ENCODE measurements around the gene PRR5L. TPM values are rescaled to one million over a fixed set of nuclear protein-coding genes. Genes with fewer than 3 reads are reported as not detected.

The PRR5L gene
- total RNA-seq, 4 donors from 2014 or later: 2.2 to 10.9 (median 3.5) TPM

DNA sequence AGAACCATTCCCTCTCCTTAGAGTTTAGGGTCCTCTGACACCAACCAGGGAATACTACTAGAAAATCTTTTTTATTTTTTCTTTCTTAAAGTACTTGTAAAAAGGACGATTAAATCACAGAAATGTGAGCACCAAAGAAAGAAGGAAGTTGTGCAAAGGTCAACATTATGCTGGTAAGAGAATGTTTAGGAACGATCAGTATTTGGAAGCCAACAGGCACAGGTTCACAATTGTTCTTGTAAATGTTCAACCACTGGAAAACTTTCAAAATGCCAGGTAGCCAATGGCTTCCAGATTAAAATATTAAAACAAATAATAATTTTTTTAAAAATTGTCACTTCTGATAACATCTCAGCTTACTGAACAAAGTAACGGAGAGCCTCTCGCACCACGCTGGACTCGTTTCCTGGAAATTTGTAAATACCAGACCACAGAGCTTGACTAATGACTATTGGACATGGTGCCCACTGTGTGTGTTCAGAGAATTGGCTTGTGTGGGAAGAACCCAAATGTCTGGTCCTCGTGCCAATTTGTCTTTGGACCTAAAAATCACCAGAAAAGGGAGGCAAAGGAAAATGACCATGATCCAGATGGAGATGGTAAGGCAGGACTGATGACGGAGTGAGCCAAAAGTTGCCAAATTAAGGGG, 27.6 kb upstream of the PRR5L start:
- Histone ChIP-seq H3K27ac (no peak overlapping the region), H3K4me3 (no peak overlapping the region), H3K4me1 (peaks cover 2% of the 10 kb centered on the region), H3K36me3 (peaks cover 39% of the 10 kb centered on the region), H3K9me3 (no peaks in the 10 kb centered on the region), H3K27me3 (no peaks in the 10 kb centered on the region)
- WGBS: 76% methylated on average over 8 of the region's 8 CpGs
- TF ChIP-seq POLR2AphosphoS5 (IDR thresholded peaks at IDR 0.05): no peak
- TF ChIP-seq POLR2A (IDR thresholded peaks at IDR 0.05): no peak
- no peak for TF ChIP-seq EP300 (IDR thresholded peaks at IDR 0.05)
- TF ChIP-seq, protein P1, sequence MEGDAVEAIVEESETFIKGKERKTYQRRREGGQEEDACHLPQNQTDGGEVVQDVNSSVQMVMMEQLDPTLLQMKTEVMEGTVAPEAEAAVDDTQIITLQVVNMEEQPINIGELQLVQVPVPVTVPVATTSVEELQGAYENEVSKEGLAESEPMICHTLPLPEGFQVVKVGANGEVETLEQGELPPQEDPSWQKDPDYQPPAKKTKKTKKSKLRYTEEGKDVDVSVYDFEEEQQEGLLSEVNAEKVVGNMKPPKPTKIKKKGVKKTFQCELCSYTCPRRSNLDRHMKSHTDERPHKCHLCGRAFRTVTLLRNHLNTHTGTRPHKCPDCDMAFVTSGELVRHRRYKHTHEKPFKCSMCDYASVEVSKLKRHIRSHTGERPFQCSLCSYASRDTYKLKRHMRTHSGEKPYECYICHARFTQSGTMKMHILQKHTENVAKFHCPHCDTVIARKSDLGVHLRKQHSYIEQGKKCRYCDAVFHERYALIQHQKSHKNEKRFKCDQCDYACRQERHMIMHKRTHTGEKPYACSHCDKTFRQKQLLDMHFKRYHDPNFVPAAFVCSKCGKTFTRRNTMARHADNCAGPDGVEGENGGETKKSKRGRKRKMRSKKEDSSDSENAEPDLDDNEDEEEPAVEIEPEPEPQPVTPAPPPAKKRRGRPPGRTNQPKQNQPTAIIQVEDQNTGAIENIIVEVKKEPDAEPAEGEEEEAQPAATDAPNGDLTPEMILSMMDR (IDR thresholded peaks at IDR 0.05): no peak
- no peak for DNase-seq (ENCODE audit: low spot score in 2 of 2)

DNA sequence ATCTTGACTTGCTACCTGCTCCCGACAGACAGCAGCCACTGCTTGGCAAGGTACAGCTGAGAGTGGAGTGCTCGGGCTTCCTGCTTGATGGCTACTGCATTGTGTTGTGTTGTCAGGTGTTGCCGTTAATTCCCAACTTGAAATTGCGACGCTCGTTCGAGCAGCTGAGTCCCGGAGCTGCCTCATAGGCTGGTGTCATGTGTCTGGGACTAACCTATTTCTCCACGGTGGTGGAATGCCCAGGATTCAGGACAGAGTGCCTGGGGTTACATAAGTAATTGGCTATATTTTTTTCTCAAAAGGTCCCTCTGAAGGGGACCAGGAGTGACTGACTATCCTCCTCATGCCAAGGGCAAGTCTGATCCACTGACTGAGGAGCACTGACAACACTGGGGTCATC, 25.4 kb upstream of the PRR5L start:
- no peak for DNase-seq (ENCODE audit: low spot score in 2 of 2)
- no peak overlapping the region for H3K27ac ChIP-seq
- H3K4me1 ChIP-seq: peaks cover 2% of the 10 kb centered on the region
- 96% methylated on average over 7 of the region's 9 CpGs for WGBS
- no peaks in the 10 kb centered on the region for H3K27me3 ChIP-seq
- H3K9me3 ChIP-seq: no peaks in the 10 kb centered on the region
- no peak overlapping the region for H3K4me3 ChIP-seq
- no peak for TF ChIP-seq POLR2AphosphoS5 (IDR thresholded peaks at IDR 0.05)
- TF ChIP-seq, protein P1 (IDR thresholded peaks at IDR 0.05): no peak
- TF ChIP-seq EP300 (IDR thresholded peaks at IDR 0.05): no peak
- no peak for TF ChIP-seq POLR2A (IDR thresholded peaks at IDR 0.05)
- H3K36me3 ChIP-seq: peaks cover 61% of the 10 kb centered on the region

DNA sequence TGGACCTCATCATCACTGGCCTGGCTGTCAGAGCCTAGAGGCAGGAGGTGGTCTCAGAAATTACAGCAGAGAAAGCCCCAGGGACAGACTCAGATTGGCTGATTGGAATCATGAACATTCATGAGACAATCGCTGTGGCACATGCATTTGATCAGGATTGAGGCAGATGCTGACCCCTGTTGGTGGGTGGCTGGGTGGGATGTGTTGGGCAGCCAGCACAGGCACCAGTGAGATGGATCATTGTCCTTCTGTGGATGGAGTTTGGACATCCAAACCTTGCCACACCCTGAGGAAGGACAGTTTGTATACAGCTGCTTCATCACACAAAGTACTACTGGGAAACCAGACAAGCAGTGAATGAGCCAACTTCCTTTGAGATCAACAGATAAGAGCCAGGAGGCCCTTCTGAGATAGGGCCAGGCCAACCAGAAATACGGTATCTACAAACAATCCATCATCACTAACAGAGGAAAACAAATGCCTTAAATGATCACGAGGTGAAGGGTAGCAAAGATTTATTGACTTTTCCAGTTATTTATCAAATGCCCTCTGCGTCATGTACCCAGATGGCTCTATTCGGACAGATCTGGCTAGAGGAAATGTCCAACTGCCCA, 24.2 kb upstream of the PRR5L start:
- no peak for DNase-seq (ENCODE audit: low spot score in 2 of 2)
- no peaks in the 10 kb centered on the region for H3K9me3 ChIP-seq
- no peak overlapping the region for H3K4me3 ChIP-seq
- no peak overlapping the region for H3K27ac ChIP-seq
- H3K36me3 ChIP-seq: peaks cover 72% of the 10 kb centered on the region
- 87% methylated on average over 5 of the region's 5 CpGs for WGBS
- no peaks in the 10 kb centered on the region for H3K4me1 ChIP-seq
- TF ChIP-seq, protein P1 (IDR thresholded peaks at IDR 0.05): no peak
- no peak for TF ChIP-seq POLR2AphosphoS5 (IDR thresholded peaks at IDR 0.05)
- H3K27me3 ChIP-seq: no peaks in the 10 kb centered on the region

DNA sequence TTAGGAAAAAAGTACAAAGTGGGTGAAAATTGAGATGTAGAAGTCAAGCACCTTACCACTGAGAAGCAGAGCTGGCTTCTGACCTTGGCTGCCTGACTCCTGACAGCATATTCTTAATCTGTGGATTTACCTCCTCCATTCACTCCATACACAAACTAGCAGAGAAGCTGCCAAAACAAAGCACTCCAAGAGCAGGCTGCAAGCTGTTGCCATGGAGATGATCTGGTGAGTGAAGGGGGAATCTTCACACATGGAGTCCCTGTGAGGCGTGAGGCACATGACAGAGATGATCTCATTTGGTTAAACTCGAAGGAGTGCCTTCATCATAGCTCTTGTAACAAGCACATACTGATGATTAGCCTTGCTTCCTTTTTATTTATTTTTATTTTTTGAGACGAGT, 23.0 kb upstream of the PRR5L start:
- no peak for DNase-seq (ENCODE audit: low spot score in 2 of 2)
- H3K36me3 ChIP-seq: peaks cover 72% of the 10 kb centered on the region
- H3K4me1 ChIP-seq: no peaks in the 10 kb centered on the region
- TF ChIP-seq POLR2AphosphoS5 (IDR thresholded peaks at IDR 0.05) (no peak), POLR2A (IDR thresholded peaks at IDR 0.05) (no peak), EP300 (IDR thresholded peaks at IDR 0.05) (no peak)
- TF ChIP-seq, protein P1 (IDR thresholded peaks at IDR 0.05): no peak
- H3K9me3 ChIP-seq: no peaks in the 10 kb centered on the region
- WGBS: 96% methylated on average over 3 of the region's 3 CpGs
- H3K27ac ChIP-seq: no peak overlapping the region
- H3K27me3 ChIP-seq: no peaks in the 10 kb centered on the region
- no peak overlapping the region for H3K4me3 ChIP-seq

DNA sequence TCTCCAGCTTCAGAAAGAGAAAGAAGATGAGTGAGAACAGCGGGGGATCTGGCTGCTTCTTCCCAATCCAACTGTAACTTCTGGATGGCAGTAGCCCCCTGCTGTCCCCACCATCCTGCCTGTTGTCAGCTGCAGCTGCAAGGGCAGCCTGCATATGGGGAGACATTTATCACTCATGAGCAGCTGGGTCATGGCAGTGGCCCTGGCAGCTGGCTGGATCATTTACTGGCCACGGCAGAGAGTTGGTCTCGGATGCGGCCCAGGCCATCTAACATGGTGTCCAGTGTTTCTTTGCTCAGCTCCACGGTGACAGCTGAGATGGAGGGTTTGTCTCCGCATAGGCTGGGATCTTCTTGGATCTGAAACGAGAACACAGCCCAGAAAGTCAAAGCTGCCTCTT, 21.7 kb upstream of the PRR5L start:
- no peak for DNase-seq (ENCODE audit: low spot score in 2 of 2)
- H3K36me3 ChIP-seq: peaks cover 83% of the 10 kb centered on the region
- no peaks in the 10 kb centered on the region for H3K4me1 ChIP-seq
- no peak overlapping the region for H3K27ac ChIP-seq
- TF ChIP-seq EP300 (IDR thresholded peaks at IDR 0.05) (no peak), POLR2AphosphoS5 (IDR thresholded peaks at IDR 0.05) (no peak), POLR2A (IDR thresholded peaks at IDR 0.05) (no peak)
- TF ChIP-seq, protein P1 (IDR thresholded peaks at IDR 0.05): no peak
- no peak overlapping the region for H3K4me3 ChIP-seq
- 100% methylated on average over 1 of the region's 7 CpGs for WGBS
- no peaks in the 10 kb centered on the region for H3K9me3 ChIP-seq
- no peaks in the 10 kb centered on the region for H3K27me3 ChIP-seq
